Astrocyte (in vitro differentiated cells and primary cell): Measurements from ENCODE around the gene BMP6. TPM values are rescaled to one million over a fixed set of nuclear protein-coding genes. Genes with fewer than 3 reads are reported as not detected.

Experiments used
- DNase-seq: peaks from one replicate; pipeline ENCODE4 v3.0.0-alpha.2; 2010; ENCODE audit warnings: low read depth
- FAIRE-seq: peaks from 2 replicates; lab custom pipeline; 2011; peaks lifted over from hg19 to GRCh38; lab: Jason Lieb, UNC
- H2AFZ ChIP-seq: 2 replicates; pipeline ENCODE4 v1.6.0; 2012; ENCODE audit warnings: low read depth, low read length, inconsistent platforms
- H3K27ac ChIP-seq: 2 replicates; pipeline ENCODE4 v1.5.1; 2011; ENCODE audit warnings: low read depth, low read length, inconsistent platforms
- H3K27me3 ChIP-seq: 2 replicates; pipeline ENCODE4 v1.6.0; 2011; ENCODE audit warnings: low read length, inconsistent platforms; ENCODE audit not compliant: insufficient read depth
- H3K36me3 ChIP-seq: 2 replicates; pipeline ENCODE4 v1.5.1; 2011; ENCODE audit warnings: low read length, inconsistent platforms; ENCODE audit not compliant: insufficient read depth
- H3K4me1 ChIP-seq: 2 replicates; pipeline ENCODE4 v1.5.1; 2011; ENCODE audit warnings: low read length, inconsistent platforms; ENCODE audit not compliant: insufficient read depth
- H3K4me2 ChIP-seq: 2 replicates; pipeline ENCODE4 v1.6.0; 2012; ENCODE audit warnings: low read length, inconsistent platforms
- H3K4me3 ChIP-seq: 2 replicates; pipeline ENCODE4 v1.5.1; 2011; ENCODE audit warnings: low read depth, mild to moderate bottlenecking, low read length, inconsistent platforms; ENCODE audit not compliant: insufficient read depth
- H3K79me2 ChIP-seq: 2 replicates; pipeline ENCODE4 v1.6.0; 2012; ENCODE audit warnings: mild to moderate bottlenecking, low read length, inconsistent platforms; ENCODE audit not compliant: insufficient read depth
- H3K9ac ChIP-seq: 2 replicates; pipeline ENCODE4 v1.6.0; 2012; ENCODE audit warnings: mild to moderate bottlenecking, low read length, inconsistent platforms
- H3K9me3 ChIP-seq: 2 replicates; pipeline ENCODE4 v1.5.1; 2012; ENCODE audit warnings: low read depth, mild to moderate bottlenecking, low read length, inconsistent platforms; ENCODE audit not compliant: insufficient read depth
- H4K20me1 ChIP-seq: 2 replicates; pipeline ENCODE4 v1.6.0; 2012; ENCODE audit warnings: low read length, inconsistent platforms; ENCODE audit not compliant: insufficient read depth
- H3K27ac Mint-ChIP-seq: one replicate; pipeline ENCODE4 v1.8.0; 2021; ENCODE audit warnings: mild to moderate bottlenecking, mixed read lengths; ENCODE audit not compliant: unreplicated experiment
- H3K27me3 Mint-ChIP-seq: one replicate; pipeline ENCODE4 v1.8.0; 2021; ENCODE audit warnings: low read depth, mixed read lengths; ENCODE audit not compliant: unreplicated experiment
- H3K36me3 Mint-ChIP-seq: one replicate; pipeline ENCODE4 v1.8.0; 2021; ENCODE audit warnings: low read depth, mixed read lengths; ENCODE audit not compliant: unreplicated experiment
- H3K4me1 Mint-ChIP-seq: one replicate; pipeline ENCODE4 v1.8.0; 2021; ENCODE audit warnings: low read depth, mixed read lengths; ENCODE audit not compliant: unreplicated experiment
- H3K4me3 Mint-ChIP-seq: one replicate; pipeline ENCODE4 v1.8.0; 2021; ENCODE audit warnings: mild to moderate bottlenecking, moderate library complexity, mixed read lengths; ENCODE audit not compliant: unreplicated experiment
- H3K9me3 Mint-ChIP-seq: one replicate; pipeline ENCODE4 v1.8.0; 2021; ENCODE audit warnings: mild to moderate bottlenecking, mixed read lengths; ENCODE audit not compliant: unreplicated experiment
- EZH2 ChIP-seq: IDR thresholded peaks from 2 replicates; pipeline ENCODE4 v1.6.1; 2012; ENCODE audit warnings: mild to moderate bottlenecking, low read length, inconsistent platforms; ENCODE audit not compliant: insufficient read depth
- total RNA-seq: library from RNA; stranded (reverse); gene quantifications from 2 replicates; pipeline ENCODE4 v1.2.1, GENCODE V29; 2021
- TF ChIP-seq, protein P1 (sequence below): IDR thresholded peaks from 2 replicates; pipeline ENCODE4 v1.5.1; 2011; ENCODE audit warnings: low read depth, mild to moderate bottlenecking, inconsistent platforms, low read length, moderate library complexity; ENCODE audit not compliant: insufficient read depth

The BMP6 gene
- total RNA-seq, 1 donor from 2014 or later, result 2.8 TPM

DNA sequence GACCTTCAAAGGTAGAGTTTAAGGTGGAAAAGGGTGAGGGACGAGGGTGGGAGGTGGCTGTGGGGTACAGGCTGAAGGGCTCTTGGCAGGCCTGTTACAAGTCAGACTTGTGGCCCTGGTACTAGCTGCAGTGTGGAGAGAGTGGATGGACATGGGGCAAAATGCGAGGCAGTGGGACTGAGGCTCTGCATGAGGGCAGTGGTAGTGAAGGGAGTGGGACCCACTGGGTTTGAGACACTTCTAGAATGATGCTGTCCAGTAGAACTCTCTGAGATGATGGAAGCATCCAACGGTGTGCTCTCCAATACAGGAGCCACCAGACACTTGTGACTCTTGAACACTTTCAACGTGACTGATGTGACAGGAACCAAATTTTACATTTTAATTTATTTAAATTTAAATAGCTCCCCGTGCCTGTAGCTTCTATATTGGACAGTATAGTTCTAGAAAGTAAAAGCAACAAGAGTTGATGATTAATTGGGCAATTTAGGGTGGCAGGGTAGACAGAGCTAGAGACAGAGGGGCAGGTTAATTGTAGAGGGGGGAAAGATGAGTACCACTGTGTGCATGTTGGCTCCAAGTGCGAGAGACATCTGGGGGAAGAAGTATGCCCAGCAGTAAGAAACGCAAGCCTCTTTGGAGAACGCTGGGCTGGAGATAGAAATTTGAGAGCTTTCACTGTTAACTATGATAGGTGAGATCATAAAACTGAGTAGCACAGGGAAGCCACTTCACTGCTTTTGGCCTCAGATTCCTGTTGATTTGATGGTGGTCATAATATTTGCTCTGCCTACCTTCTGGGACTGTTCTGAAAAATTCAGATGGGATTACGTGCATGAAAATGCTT lies 107.2 kb downstream of the BMP6 start:
- FAIRE-seq, result no peak
- H3K27me3 ChIP-seq, result no peaks in the 10 kb centered on the region
- H3K9me3 ChIP-seq, result no peaks in the 10 kb centered on the region
- no peaks in the 10 kb centered on the region for H3K4me1 Mint-ChIP-seq
- H3K79me2 ChIP-seq, result no peaks in the 10 kb centered on the region
- DNase-seq, result no peak
- no peak overlapping the region for H2AFZ ChIP-seq
- H3K4me3 ChIP-seq, result no peak overlapping the region
- no peak overlapping the region for H3K9ac ChIP-seq
- no peak overlapping the region for H3K4me2 ChIP-seq
- no peaks in the 10 kb centered on the region for H3K4me1 ChIP-seq
- no peak for TF ChIP-seq EZH2
- TF ChIP-seq, protein P1, sequence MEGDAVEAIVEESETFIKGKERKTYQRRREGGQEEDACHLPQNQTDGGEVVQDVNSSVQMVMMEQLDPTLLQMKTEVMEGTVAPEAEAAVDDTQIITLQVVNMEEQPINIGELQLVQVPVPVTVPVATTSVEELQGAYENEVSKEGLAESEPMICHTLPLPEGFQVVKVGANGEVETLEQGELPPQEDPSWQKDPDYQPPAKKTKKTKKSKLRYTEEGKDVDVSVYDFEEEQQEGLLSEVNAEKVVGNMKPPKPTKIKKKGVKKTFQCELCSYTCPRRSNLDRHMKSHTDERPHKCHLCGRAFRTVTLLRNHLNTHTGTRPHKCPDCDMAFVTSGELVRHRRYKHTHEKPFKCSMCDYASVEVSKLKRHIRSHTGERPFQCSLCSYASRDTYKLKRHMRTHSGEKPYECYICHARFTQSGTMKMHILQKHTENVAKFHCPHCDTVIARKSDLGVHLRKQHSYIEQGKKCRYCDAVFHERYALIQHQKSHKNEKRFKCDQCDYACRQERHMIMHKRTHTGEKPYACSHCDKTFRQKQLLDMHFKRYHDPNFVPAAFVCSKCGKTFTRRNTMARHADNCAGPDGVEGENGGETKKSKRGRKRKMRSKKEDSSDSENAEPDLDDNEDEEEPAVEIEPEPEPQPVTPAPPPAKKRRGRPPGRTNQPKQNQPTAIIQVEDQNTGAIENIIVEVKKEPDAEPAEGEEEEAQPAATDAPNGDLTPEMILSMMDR, result no peak
- no peaks in the 10 kb centered on the region for H3K36me3 Mint-ChIP-seq
- H3K36me3 ChIP-seq, result no peaks in the 10 kb centered on the region
- H3K27me3 Mint-ChIP-seq, result no peaks in the 10 kb centered on the region
- H3K4me3 Mint-ChIP-seq, result no peak overlapping the region
- H3K9me3 Mint-ChIP-seq, result no peaks in the 10 kb centered on the region
- no peaks in the 10 kb centered on the region for H4K20me1 ChIP-seq
- H3K27ac Mint-ChIP-seq, result no peak overlapping the region
- H3K27ac ChIP-seq, result no peak overlapping the region

GRCh38 chr6:7833751-7834070 lies 107.8 kb downstream of the BMP6 start:
- Histone ChIP-seq H3K4me2 (no peak overlapping the region), H3K9me3 (no peaks in the 10 kb centered on the region), H3K36me3 (no peaks in the 10 kb centered on the region), H4K20me1 (no peaks in the 10 kb centered on the region), H3K79me2 (no peaks in the 10 kb centered on the region), H3K27ac (no peak overlapping the region), H3K4me3 (no peak overlapping the region), H3K9ac (no peak overlapping the region), H2AFZ (no peak overlapping the region), H3K4me1 (no peaks in the 10 kb centered on the region), H3K27me3 (no peaks in the 10 kb centered on the region)
- Mint-ChIP-seq H3K36me3 (no peaks in the 10 kb centered on the region), H3K4me1 (no peaks in the 10 kb centered on the region), H3K27me3 (no peaks in the 10 kb centered on the region), H3K4me3 (no peak overlapping the region), H3K9me3 (no peaks in the 10 kb centered on the region), H3K27ac (no peak overlapping the region)
- DNase-seq (no peak), FAIRE-seq (no peak)
- TF ChIP-seq, protein P1, result no peak
- TF ChIP-seq EZH2, result no peak

DNA sequence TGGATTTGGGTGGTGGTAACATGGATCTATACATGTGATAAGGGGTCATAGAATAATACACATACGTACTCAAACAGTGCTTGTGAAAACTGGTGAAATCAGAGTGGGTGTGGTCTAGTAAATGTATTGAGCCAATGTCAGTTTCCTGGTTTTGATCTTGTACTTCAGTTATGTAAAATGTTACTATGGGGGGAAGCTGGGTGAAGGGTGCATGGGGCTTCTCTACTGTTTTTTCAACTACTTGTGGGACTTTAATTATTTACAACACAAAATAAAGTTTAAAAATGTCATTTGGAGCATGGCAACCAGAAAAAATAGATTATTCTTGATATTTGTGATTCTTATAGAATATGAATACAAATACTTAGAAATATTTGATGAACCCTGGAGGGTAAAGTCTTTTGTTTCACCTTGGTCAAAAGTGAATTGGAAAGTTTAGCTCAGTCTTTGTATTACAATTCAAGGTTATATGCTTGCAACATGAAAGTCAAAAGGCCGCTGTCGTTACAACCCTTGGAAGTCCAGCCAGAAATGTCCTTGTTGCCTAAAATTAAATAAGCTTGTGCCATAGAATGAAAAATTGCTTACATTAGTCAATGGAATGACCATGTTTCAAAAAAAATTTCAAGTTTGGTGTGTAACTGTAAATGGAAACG lies 110.6 kb downstream of the BMP6 start:
- no peak overlapping the region for H3K9ac ChIP-seq
- no peaks in the 10 kb centered on the region for H3K27me3 ChIP-seq
- H2AFZ ChIP-seq, result no peak overlapping the region
- no peak for TF ChIP-seq EZH2
- TF ChIP-seq, protein P1, result no peak
- Mint-ChIP-seq H3K4me3 (no peak overlapping the region), H3K36me3 (no peaks in the 10 kb centered on the region), H3K27me3 (no peaks in the 10 kb centered on the region), H3K27ac (no peak overlapping the region), H3K4me1 (no peaks in the 10 kb centered on the region), H3K9me3 (peaks cover 2% of the 10 kb centered on the region)
- H3K27ac ChIP-seq, result no peak overlapping the region
- no peak overlapping the region for H3K4me3 ChIP-seq
- no peak overlapping the region for H3K4me2 ChIP-seq
- no peaks in the 10 kb centered on the region for H3K79me2 ChIP-seq
- DNase-seq (no peak), FAIRE-seq (no peak)
- H3K4me1 ChIP-seq, result no peaks in the 10 kb centered on the region
- H4K20me1 ChIP-seq, result no peaks in the 10 kb centered on the region
- H3K36me3 ChIP-seq, result no peaks in the 10 kb centered on the region
- H3K9me3 ChIP-seq, result no peaks in the 10 kb centered on the region
